Testis (tissue), 3 donors: ENCODE data around the gene TASP1. TPM values are rescaled to one million over a fixed set of nuclear protein-coding genes. Genes with fewer than 3 reads are reported as not detected.

Source experiments
- DNase-seq: peaks from one replicate; pipeline ENCODE4 v3.0.0-alpha.2; 2019
- H3K27ac ChIP-seq, 2 donors: fragments of 200-600 bp; sonication (generic); one replicate each; pipeline ENCODE4 v1.5.1; 2019
- H3K27me3 ChIP-seq: fragments of 200-600 bp; sonication (generic); one replicate; pipeline ENCODE4 v1.5.1; 2019
- H3K36me3 ChIP-seq: fragments of 200-600 bp; sonication (generic); one replicate; pipeline ENCODE4 v1.5.1; 2017; ENCODE audit warnings: low read depth; ENCODE audit errors: missing control alignments
- H3K4me1 ChIP-seq: fragments of 200-600 bp; sonication (generic); one replicate; pipeline ENCODE4 v1.5.1; 2019
- H3K4me3 ChIP-seq, 2 donors: fragments of 200-600 bp; sonication (generic); one replicate each; pipeline ENCODE4 v1.5.1; 2017 to 2019
- H3K9me3 ChIP-seq: fragments of 200-600 bp; sonication (generic); one replicate; pipeline ENCODE4 v1.5.1; 2017
- POLR2A ChIP-seq: fragments of 450-650 bp; IDR thresholded peaks from one replicate; pipeline ENCODE4 v1.6.1; 2017; ENCODE audit warnings: antibody characterized with exemption, mild to moderate bottlenecking, moderate library complexity
- WGBS, 2 donors: methylation state at CpG; one replicate each; pipeline ENCODE4 v1.1.5; 2018; 5-methylcytosine and 5-hydroxymethylcytosine counted together
- intact Hi-C: fragments of 100-400 bp; cut with DNase I; formaldehyde crosslinking; loops from one replicate; pipeline ENCODE4 v1.15.1; 2023; ENCODE audit warnings: low total_unique reads
- polyA plus RNA-seq: library from polyadenylated mRNA; stranded (reverse); fragments of 350-450 nt; fragmentation: Illumina TruSeq; extraction: RNeasy Lipid Tissue Mini Kit (QIAGEN cat#74804); gene quantifications from one replicate; pipeline ENCODE4 v1.2.3, GENCODE V29; 2014; ENCODE audit warnings: low read depth, low replicate concordance; ENCODE audit not compliant: insufficient read depth
- total RNA-seq, 2 donors: library from RNA; depleted of rRNA; stranded (reverse); fragments of >200 nt; gene quantifications; one replicate each; pipeline ENCODE4 v1.2.3, GENCODE V29; 2016
- TF ChIP-seq, protein P1 (sequence below), 3 experiments: fragments of 450-650 bp in 2 of 3; fragments of 200-600 bp in 1 of 3; sonication (generic) in 1 of 3; IDR thresholded peaks; one replicate each; pipeline ENCODE4 v1.5.1; 2016 to 2019; ENCODE audit warnings: antibody characterized with exemption in 3 of 3, mild to moderate bottlenecking in 2 of 3, moderate library complexity in 1 of 3

The TASP1 gene
- total and polyA plus RNA-seq, 3 donors from 2014 or later: 10.5 to 14.4 (median 13.1) TPM

DNA sequence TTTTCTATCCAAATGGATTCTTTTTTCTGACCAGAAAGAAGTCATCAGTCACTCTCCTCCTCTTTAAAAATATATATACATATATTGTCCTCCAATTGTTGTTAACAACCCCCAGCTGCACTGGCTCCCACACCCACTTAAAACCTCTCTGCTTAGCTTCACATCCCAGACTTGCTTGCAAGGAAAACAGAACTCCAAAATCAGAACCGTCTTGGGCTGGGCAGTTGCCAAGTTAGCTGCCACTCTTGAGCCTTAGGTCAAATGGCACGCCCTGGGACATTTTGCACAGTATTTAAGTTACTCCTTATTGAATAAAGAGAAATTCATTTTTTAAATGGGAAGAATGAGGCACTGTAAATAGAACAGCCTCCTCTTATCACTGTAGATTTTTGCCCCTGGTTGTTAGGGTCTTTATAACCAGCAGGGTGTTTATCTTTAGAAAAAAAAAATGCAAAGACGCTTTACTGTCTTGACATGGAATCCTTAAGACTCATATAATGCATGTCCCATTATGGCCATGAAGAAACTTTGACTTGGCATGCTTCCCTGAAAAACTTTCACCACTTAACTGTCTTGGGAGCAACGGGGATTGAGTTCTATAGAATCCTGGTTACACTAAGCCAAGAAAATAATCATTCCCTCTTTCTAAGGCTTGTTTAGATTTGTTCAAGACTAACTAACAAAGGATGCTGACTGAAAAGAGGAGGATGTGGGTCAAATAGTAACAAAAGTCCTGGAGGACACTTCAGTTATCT lies 213.2 kb downstream of the TASP1 start:
- Histone ChIP-seq H3K27me3 (no peaks in the 10 kb centered on the region), H3K4me3 (no peak overlapping the region), H3K27ac (no peak overlapping the region), H3K4me1 (no peaks in the 10 kb centered on the region), H3K9me3 (no peaks in the 10 kb centered on the region), H3K36me3 (no peaks in the 10 kb centered on the region)
- TF ChIP-seq POLR2A: no peak
- TF ChIP-seq, protein P1, sequence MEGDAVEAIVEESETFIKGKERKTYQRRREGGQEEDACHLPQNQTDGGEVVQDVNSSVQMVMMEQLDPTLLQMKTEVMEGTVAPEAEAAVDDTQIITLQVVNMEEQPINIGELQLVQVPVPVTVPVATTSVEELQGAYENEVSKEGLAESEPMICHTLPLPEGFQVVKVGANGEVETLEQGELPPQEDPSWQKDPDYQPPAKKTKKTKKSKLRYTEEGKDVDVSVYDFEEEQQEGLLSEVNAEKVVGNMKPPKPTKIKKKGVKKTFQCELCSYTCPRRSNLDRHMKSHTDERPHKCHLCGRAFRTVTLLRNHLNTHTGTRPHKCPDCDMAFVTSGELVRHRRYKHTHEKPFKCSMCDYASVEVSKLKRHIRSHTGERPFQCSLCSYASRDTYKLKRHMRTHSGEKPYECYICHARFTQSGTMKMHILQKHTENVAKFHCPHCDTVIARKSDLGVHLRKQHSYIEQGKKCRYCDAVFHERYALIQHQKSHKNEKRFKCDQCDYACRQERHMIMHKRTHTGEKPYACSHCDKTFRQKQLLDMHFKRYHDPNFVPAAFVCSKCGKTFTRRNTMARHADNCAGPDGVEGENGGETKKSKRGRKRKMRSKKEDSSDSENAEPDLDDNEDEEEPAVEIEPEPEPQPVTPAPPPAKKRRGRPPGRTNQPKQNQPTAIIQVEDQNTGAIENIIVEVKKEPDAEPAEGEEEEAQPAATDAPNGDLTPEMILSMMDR (IDR thresholded peaks at IDR 0.05): no peak
- no peak for DNase-seq
- intact Hi-C loops: no loop called here
- 53 to 74% methylated on average over 4 of the region's 4 CpGs for WGBS, 2 donors

DNA sequence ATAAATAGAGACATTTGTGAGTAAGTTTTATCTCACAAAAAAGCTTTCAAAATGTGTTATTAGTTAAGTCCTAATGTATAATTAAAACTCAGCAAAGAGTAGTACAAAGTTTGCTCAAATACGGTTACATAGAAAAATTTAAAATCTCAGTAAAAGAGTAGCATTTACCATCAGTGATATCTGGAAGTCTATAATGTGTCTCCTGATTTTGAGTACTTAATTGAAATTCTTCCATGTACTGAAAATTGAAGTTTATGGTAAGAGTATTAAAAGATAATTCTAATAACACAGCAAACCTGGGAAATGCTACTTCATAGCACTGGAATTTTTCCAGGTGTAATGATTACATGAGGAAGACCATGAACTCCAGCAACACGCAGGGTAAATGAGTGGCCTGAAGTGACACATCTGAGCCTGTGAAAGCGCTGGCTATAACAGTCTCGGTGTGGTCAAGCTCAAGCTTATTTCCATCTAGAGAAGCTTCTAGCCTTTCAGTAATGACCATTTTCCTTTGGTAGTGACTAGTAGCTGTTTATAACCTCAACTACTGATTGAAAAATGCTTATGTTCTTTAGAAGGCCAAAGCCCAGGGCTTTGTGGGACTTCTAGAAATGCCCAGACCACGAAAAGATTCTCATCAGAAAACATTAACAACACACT lies 214.4 kb downstream of the TASP1 start:
- DNase-seq: no peak
- WGBS, 2 donors: 94 to 96% methylated on average over 5 of the region's 5 CpGs
- no peaks in the 10 kb centered on the region for H3K27me3 ChIP-seq
- H3K9me3 ChIP-seq: no peaks in the 10 kb centered on the region
- no peaks in the 10 kb centered on the region for H3K4me1 ChIP-seq
- no peak overlapping the region for H3K4me3 ChIP-seq
- intact Hi-C loops: no loop called here
- no peak overlapping the region for H3K27ac ChIP-seq
- TF ChIP-seq, protein P1 (IDR thresholded peaks at IDR 0.05): no peak
- no peak for TF ChIP-seq POLR2A
- H3K36me3 ChIP-seq: no peaks in the 10 kb centered on the region

DNA sequence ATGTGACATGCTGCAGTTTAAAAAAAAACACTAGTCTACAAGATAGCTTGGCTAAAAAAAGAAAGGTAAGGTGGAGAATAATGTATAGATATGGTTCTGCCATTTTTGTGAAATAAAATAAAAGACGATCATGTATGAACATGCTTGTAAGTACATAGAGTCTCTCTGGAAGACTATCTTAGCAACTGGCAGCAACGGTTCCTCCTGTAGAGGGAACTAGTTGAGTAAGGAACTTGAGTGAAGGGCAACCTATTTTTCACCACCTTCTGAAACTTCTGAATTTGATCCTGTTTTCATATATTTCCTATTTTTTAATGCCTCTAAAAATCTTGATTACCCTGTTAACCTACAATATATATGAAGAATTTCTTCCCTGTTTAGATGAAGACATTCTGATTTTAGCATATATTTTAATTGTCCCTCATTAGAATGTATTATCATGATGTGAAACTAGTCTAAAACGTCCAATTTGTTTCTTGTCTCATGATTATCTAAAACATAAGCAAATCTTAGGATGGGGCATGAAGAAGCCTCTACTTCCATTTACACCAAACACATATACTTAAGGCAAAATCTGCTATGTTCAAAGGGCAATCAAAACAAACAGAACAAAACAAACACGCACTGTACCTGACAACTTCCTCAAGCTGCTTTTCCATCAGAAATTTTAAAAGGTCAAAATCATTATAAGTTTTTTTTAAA lies 215.1 kb downstream of the TASP1 start:
- 93 to 94% methylated on average over 4 of the region's 4 CpGs for WGBS, 2 donors
- TF ChIP-seq, protein P1 (IDR thresholded peaks at IDR 0.05): no peak
- no peak for TF ChIP-seq POLR2A
- no peaks in the 10 kb centered on the region for H3K27me3 ChIP-seq
- no peaks in the 10 kb centered on the region for H3K36me3 ChIP-seq
- H3K4me3 ChIP-seq: no peak overlapping the region
- no peak overlapping the region for H3K27ac ChIP-seq
- no peaks in the 10 kb centered on the region for H3K9me3 ChIP-seq
- DNase-seq: no peak
- intact Hi-C loops: no loop called here
- no peaks in the 10 kb centered on the region for H3K4me1 ChIP-seq

DNA sequence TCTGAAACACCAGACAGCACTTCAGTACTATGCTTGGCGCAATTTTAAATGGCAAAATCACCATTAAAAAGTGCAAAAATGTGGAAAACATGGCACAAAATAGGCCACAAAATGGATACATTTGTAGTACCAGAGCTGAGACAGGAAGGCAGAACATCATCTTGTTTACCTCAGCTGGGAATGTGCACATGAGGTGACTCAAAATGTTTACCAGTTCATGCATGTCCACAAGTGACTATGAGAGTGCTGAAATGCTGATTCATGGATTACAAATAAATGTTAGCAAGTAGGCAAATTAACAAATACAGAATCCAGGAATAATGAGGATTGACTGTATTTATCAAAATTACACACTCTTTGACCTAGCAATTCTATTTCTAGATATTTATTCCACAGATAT lies 216.1 kb downstream of the TASP1 start:
- Histone ChIP-seq H3K27ac (no peak overlapping the region), H3K36me3 (no peaks in the 10 kb centered on the region), H3K4me3 (no peak overlapping the region), H3K4me1 (no peaks in the 10 kb centered on the region), H3K27me3 (no peaks in the 10 kb centered on the region), H3K9me3 (no peaks in the 10 kb centered on the region)
- 97 to 100% methylated on average over 1 of the region's 1 CpG for WGBS, 2 donors
- no peak for DNase-seq
- TF ChIP-seq, protein P1 (IDR thresholded peaks at IDR 0.05): no peak
- TF ChIP-seq POLR2A: no peak
- intact Hi-C loops: no loop called here
